AG10803 (cell line): Measurements from ENCODE around the gene KPNA1.
A peak's percentile ranks its signal among the peaks of the same experiment; 100 is the strongest.

Source experiments
- DNase-seq: peaks from one replicate; pipeline ENCODE4 v3.0.0; 2010; ENCODE audit warnings: low read depth
- H3K4me3 ChIP-seq: 2 replicates; pipeline ENCODE4 v1.5.1; 2011; ENCODE audit warnings: mild to moderate bottlenecking, low read length, control low read depth
- TF ChIP-seq, protein P1 (sequence below): conservative IDR thresholded peaks from 2 replicates; pipeline ENCODE4 v1.5.1; 2011; ENCODE audit warnings: mild to moderate bottlenecking, low read length, control low read depth, inconsistent platforms

The KPNA1 gene

DNA sequence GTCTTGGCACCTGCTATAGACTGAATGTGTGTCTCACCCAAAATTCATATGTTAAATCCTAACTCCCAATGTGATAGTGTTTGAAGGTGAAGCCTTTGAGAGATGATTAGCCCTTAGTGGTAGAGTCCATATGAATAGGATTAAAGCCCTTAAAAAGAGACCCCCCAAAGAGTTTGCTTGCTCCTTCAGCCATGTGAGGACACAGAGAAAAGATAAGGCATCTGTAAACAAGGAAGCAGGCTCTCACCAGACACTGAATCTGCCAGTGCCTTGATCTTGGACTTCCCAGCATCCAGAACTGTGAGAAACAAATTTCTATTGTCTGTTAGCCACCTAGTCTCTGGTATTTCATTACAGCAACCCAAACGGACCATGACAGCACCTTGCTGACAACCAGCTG, 16.6 kb downstream of the KPNA1 start:
- no peak overlapping the region for H3K4me3 ChIP-seq
- TF ChIP-seq, protein P1, sequence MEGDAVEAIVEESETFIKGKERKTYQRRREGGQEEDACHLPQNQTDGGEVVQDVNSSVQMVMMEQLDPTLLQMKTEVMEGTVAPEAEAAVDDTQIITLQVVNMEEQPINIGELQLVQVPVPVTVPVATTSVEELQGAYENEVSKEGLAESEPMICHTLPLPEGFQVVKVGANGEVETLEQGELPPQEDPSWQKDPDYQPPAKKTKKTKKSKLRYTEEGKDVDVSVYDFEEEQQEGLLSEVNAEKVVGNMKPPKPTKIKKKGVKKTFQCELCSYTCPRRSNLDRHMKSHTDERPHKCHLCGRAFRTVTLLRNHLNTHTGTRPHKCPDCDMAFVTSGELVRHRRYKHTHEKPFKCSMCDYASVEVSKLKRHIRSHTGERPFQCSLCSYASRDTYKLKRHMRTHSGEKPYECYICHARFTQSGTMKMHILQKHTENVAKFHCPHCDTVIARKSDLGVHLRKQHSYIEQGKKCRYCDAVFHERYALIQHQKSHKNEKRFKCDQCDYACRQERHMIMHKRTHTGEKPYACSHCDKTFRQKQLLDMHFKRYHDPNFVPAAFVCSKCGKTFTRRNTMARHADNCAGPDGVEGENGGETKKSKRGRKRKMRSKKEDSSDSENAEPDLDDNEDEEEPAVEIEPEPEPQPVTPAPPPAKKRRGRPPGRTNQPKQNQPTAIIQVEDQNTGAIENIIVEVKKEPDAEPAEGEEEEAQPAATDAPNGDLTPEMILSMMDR, result no peak
- DNase-seq, result no peak

DNA sequence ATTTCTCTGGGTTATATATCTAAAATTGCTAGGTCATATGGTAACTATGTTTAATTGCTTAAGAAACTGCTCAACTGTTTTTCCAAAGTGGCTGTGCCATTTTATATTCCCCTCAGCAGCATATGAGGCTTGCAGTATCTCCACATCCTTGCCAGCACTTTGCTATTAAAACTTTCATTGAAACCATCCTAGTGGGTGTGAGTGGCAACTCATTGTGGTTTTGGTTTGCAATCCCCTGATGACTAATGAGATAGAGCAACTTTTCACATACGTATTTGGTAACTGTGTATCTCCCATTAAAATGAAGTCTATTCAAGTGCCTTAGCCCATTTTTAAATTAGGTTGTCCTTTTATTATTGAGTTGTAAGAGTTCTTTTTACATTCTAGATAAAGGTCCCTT, 17.3 kb downstream of the KPNA1 start:
- TF ChIP-seq, protein P1, result no peak
- DNase-seq, result peak; percentile 94

DNA sequence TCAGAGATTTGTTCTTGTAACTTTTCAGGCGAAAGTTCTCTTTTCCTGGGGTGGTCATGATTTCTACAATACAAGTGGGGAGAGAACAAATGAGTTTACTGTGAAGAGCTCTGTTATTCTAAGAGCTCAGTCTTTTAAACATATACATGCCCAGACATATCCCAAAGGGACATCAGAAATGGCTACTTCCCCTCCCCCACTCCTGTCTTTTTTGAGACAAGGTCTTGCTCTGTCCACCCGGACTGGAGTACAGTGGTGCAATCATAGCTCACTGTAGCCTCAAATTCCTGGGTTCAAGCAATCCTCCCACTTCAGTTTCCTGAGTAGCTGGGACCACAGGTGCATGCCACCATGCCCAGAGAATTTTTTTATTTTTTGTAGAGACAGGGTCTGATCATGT, 18.2 kb downstream of the KPNA1 start:
- no peak for DNase-seq
- no peak overlapping the region for H3K4me3 ChIP-seq
- TF ChIP-seq, protein P1, result no peak

More for the DNA sequence above, 17.3 kb downstream of the KPNA1 start:
- no peak overlapping the region for H3K4me3 ChIP-seq

DNA sequence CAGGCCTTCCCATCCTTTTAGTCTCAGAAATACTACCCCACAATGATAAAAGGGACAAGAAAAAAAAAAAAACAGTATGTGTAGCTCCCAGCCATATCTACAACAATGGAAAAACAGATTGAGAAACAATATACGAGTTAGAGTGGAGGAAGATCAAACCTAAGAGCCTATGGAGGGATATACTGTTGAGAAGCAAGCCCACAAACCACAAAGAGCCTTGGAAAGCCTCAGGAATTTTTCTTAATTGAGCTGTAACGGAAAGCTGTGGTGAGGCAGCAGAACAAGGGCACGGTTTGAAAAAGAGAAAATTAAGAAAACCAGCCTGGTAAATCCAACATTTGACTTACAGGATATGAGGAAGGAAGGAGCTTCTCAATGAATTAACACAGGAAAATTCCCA, 21.4 kb downstream of the KPNA1 start:
- TF ChIP-seq, protein P1, result no peak
- DNase-seq, result peak; percentile 76
- no peak overlapping the region for H3K4me3 ChIP-seq

DNA sequence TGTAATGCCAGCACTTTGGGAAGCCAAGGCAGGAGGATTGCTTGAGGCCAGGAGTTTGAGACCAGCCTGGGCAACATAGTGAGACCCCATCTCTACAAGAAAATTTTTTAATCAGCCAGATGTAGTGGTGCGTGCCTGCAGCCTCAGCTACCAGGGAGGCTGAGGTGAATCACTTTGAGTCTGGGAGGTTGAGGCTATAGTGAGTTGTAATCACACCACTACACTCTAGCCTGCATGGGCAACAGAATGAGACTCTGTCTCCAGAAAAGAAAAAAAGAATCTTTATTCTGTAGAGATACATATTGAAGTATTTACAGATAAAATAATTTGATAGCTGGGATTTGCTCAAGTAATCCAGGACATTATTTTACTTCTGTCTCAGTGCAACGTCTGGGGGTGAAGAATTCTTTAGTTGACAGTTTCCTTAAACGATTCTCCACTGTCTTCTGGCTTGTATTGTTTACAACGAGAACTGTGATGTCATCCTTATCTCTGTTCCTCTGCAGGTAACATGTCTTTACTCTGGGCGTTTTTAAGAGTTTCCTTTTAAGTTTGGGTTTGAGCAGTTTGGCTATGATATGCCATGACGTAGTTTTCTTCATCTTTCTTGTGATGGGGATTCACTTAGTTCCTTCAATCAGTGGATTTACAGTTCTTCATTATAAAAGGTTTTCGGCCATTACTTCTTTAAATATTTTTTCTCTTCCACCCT, 26.3 kb downstream of the KPNA1 start:
- no peak overlapping the region for H3K4me3 ChIP-seq
- TF ChIP-seq, protein P1, result no peak
- DNase-seq, result no peak

DNA sequence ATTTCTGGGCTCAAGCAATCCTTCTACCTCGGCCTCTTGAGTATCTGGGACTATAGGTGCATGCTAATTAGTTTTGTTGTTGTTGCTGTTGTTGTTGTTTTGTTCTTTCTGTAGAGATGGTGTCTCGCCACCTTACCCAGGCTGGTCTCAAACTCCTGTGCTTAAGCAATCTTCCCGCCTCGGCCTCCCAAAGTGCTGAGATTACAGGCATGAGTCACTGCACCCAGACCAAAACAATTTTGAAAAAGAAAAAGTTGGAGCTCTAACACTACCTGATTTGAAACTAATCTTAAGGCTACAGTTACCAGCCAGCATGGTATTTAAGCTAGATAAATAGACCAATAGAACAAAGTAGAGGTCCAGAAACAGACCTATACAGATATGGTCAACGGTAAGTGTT, 29.8 kb downstream of the KPNA1 start:
- no peak overlapping the region for H3K4me3 ChIP-seq
- TF ChIP-seq, protein P1, result no peak
- peak; percentile 42 for DNase-seq

DNA sequence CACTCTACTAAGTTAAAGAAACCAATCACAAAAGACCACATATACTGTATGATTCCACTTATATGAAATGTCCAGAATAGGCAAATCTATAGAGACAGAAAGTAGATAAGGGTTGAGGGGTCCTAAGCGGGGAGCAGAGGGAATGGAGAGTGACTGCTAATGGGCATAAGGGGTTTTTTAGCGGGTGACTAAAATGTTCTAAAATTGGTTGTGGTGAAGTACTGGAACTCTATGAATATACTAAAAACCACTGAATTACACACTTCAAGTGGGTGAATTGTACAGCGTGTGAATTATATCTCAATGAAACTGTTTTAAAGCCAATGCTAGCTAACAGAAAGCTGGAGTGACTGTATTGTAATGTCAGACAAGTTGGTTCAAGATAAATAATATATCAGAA, 33.3 kb downstream of the KPNA1 start:
- no peak for DNase-seq
- TF ChIP-seq, protein P1, result no peak
- H3K4me3 ChIP-seq, result no peak overlapping the region
